Measurements from ENCODE around the gene ZFAND3. TPM values are rescaled to one million over a fixed set of nuclear protein-coding genes. Genes with fewer than 3 reads are reported as not detected.

Gene ZFAND3
- total RNA-seq, 1 donor from 2014 or later, result 18.7 TPM

- H3K4me3 ChIP-seq (ENCODE audit: low read depth, low read length), result no peak overlapping the region
- peak; percentile 15 for TF ChIP-seq CTCF (conservative IDR thresholded peaks at IDR 0.05; ENCODE audit: low read depth, low read length)
- DNase-seq (ENCODE audit: low read depth), result no peak
Observed at GRCh38 chr6:38179300-38179699, 359.8 kb downstream of the ZFAND3 start.

- H3K4me3 ChIP-seq (ENCODE audit: low read depth, low read length), result no peak overlapping the region
- no peak for DNase-seq (ENCODE audit: low read depth)
- TF ChIP-seq CTCF (conservative IDR thresholded peaks at IDR 0.05; ENCODE audit: low read depth, low read length), result peak; percentile 7
Observed at GRCh38 chr6:38179794-38180430, 360.4 kb downstream of the ZFAND3 start.

- DNase-seq (ENCODE audit: low read depth), result no peak
- TF ChIP-seq CTCF (conservative IDR thresholded peaks at IDR 0.05; ENCODE audit: low read depth, low read length), result no peak
- no peak overlapping the region for H3K4me3 ChIP-seq (ENCODE audit: low read depth, low read length)
Observed at GRCh38 chr6:38180586-38180985, 361.1 kb downstream of the ZFAND3 start.

GRCh38 chr6:38182426-38182825, 362.9 kb downstream of the ZFAND3 start:
- no peak for DNase-seq (ENCODE audit: low read depth)
- no peak overlapping the region for H3K4me3 ChIP-seq (ENCODE audit: low read depth, low read length)
- no peak for TF ChIP-seq CTCF (conservative IDR thresholded peaks at IDR 0.05; ENCODE audit: low read depth, low read length)

GRCh38 chr6:38183856-38184584, 364.5 kb downstream of the ZFAND3 start:
- no peak for DNase-seq (ENCODE audit: low read depth)
- H3K4me3 ChIP-seq (ENCODE audit: low read depth, low read length), result no peak overlapping the region
- TF ChIP-seq CTCF (conservative IDR thresholded peaks at IDR 0.05; ENCODE audit: low read depth, low read length), result no peak

- no peak for TF ChIP-seq CTCF (conservative IDR thresholded peaks at IDR 0.05; ENCODE audit: low read depth, low read length)
- DNase-seq (ENCODE audit: low read depth), result no peak
Observed at GRCh38 chr6:38184585-38185080, 365.1 kb downstream of the ZFAND3 start.

More at GRCh38 chr6:38184585-38185080, 365.1 kb downstream of the ZFAND3 start:
- H3K4me3 ChIP-seq (ENCODE audit: low read depth, low read length), result no peak overlapping the region

Data from epithelial cell of proximal tubule (primary cell).